GM19351 (cell line): Measurements from ENCODE around the gene GPR132.
"Not testable (repeated sequence)": the region's sequence is repeated elsewhere in the genome, so short reads cannot be mapped to it uniquely, and the experiment has no call there.

Experiments
- ATAC-seq: cut with Tn5 transposase; IDR thresholded peaks from one replicate; pipeline ENCODE4 v1.9.1; 2021; ENCODE audit warnings: mild to moderate bottlenecking, moderate library complexity; ENCODE audit not compliant: unreplicated experiment

The GPR132 gene

GRCh38 chr14:105091517-105092170 lies 26.4 kb upstream of the GPR132 start:
- ATAC-seq, result no peak

DNA sequence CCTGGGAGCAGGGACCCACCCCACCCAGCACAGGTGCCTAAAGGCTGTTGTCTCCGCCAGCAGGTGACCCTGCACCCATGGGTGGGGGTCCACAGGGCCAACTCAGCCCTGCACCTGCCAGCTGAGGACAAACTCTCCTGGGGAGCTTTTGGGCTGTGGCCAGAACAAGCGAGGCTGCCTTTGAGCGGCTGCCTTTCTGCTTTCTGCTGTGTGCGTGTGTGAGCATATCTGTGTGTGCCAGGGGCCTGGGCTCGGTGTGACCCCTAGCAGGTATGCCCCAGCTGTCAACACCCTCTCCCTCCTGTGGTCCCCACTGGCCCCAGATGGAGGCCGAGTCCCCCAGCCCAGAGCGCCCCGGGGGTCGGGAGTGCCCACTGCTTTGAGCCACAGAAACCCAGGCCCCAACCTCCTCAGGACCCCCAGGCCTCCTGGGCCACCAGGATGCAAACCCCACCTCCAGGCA lies 25.9 kb upstream of the GPR132 start:
- no peak for ATAC-seq

- ATAC-seq, result no peak
Measured at GRCh38 chr14:105090493-105091053, 25.3 kb upstream of the GPR132 start.

- no peak for ATAC-seq
Measured at GRCh38 chr14:105089746-105090492, 24.7 kb upstream of the GPR132 start.

DNA sequence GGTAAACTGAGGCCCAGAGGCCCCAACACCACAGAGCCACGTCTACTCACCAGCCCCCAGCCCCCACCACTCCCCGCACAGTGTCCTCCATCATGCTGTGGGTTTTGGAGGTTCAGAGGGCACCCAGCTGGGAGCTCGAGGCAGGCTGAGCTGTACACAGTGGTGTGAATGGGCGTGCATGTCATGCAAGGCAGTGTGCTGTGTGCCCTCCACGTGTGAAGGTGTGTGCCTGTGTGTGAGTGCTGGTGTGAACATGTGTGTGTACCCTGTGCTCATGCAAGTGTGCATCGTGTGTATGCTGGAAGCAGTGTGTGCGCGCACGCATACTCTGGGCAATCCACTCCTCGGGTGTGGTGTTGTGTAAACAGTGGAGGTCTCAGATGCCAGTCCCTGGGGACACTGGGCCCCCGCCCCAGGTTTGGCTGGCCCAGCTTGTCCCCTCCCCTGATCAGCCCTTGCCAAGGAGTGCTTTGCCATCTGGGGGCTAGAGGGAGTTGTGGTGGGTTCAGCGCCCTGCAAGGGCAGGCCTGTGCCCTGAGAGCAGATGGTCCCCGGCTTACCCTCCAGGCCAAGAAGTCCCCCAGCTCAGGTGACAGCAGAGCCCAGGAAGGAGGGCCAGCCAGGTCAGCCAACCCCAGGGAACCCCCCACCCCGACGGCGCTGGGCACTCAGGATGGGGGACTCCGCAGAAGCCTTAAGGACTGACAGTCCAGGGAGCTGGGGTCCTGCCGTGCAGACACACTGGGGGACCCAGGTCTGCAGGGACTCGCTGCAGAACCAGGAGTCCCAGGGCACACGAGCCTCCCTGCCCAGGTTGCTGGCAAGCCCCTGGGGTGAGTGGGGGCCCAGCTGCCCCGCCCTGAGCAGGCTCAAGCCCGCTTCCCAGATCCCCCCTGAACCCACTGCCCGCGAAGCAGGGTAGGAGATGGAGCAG lies 23.8 kb upstream of the GPR132 start:
- ATAC-seq, result no peak

GRCh38 chr14:105087963-105088811 lies 23.0 kb upstream of the GPR132 start:
- ATAC-seq, result no peak

- no peak for ATAC-seq
Measured at GRCh38 chr14:105087308-105087962, 22.2 kb upstream of the GPR132 start.

- peak; percentile 77 for ATAC-seq
Measured at GRCh38 chr14:105086833-105087307, 21.6 kb upstream of the GPR132 start.

- ATAC-seq, result no peak
Measured at GRCh38 chr14:105085766-105086165, 20.5 kb upstream of the GPR132 start.

DNA sequence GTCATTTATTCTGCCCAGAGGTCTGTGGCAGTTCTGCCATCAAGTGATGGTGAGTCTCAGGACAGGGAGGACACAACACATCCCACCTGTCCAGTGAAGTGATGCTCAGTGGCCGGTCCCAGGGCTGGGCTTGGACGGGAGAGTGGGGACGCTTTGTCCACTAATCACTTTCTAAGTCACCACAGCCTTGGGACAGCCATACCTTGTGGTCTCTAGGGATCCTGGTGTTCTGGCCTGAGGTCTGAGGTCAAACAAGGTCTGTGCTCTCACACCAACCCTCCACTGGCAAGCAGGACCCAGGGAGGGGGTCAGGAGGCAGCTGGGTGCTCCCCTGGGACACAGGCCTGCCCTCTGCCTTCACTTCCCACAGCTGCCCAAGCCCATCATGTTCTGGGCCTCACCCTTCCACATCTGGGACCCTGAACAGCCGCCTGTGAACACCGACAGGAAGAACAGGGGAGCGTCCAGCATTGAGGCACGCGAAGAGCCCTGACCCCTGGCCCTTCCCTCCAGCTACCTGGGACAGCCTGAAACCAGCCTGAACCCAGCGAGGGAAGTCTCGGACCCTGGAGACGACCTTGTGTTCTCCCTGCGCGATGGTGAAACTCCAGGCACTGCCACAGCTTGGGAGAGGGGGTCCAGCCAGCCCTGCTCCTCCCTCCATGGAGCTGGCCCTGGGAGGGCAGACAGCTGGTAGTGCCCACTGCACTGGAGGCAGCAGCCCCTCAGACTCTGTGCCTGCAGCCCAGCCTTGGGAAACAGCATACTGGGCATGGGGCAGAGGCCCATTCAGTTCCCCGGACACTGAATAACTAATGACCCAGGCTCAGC lies 19.7 kb upstream of the GPR132 start:
- ATAC-seq, result no peak

DNA sequence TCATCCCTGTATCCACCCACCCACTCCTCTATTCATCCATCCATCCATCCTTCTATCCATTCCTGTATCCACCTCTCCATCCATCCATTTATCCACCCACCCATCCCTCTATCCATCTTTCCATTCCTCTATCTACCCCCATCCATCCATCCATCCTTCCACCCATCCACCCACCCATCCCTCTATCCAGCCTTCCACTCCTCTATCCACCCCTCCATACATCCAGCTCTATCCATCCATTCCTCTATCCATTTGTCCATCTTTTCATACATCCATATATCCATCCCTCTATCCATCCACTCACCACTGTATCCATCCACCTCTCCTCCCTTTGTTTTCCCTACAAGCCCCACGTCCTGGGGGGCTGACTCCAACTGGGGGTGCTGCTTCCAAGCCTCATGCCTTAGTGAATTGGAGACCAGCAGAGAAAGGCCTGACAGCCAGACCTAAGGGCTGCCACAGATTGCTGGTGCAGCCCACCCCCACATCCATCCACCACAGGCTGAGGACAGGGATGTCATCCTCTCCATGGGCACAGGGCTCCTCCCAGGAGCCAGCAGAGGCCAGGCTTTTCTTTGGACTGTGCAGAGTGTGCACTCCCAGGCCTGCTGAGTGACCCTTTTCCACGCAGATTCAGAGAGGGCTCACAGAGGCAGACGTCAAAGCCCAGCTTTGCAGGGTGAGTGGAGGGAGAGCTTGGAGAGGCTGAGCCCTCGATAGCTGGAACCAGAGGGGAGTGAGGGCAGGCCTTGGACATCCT lies 18.9 kb upstream of the GPR132 start:
- no peak for ATAC-seq

DNA sequence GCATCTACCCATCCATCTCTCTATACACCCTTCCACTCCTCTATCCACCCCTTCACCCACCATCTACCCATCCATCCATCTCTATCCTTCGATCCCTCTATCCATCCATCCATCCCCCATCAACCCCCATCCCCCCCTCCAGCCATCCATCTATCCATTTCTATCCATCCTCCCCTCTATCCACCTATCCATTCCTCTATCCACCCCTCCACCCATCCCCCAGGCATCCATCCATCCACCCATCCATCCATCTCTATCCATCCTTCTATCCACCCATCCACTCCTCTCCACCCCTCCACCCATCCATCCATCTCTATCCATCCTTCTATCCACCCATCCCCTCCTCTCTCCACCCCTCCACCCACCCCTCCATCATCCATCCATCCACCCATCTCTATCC lies 17.5 kb upstream of the GPR132 start:
- no peak for ATAC-seq

- ATAC-seq, result not testable (repeated sequence)
Measured at GRCh38 chr14:105081473-105081872, 16.2 kb upstream of the GPR132 start.

- ATAC-seq, result no peak
Measured at GRCh38 chr14:105080161-105080560, 14.9 kb upstream of the GPR132 start.

DNA sequence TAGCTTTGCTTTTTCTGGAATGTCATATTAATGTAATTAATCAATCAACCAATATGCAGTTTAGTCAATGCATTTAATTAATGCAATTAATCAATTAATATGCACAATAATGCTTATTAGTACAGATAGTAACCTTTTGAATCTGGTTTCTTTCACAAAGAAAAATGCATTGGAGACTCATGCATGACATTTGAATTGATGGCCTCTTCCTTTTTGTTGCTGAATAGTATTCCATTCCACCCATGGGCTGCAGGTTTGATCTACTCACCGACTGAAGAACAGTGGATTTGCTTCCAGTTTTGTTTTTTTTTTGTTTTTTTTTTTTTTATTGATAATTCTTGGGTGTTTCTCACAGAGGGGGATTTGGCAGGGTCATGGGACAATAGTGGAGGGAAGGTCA lies 13.1 kb upstream of the GPR132 start:
- no peak for ATAC-seq

GRCh38 chr14:105077649-105077995 lies 12.4 kb upstream of the GPR132 start:
- no peak for ATAC-seq

DNA sequence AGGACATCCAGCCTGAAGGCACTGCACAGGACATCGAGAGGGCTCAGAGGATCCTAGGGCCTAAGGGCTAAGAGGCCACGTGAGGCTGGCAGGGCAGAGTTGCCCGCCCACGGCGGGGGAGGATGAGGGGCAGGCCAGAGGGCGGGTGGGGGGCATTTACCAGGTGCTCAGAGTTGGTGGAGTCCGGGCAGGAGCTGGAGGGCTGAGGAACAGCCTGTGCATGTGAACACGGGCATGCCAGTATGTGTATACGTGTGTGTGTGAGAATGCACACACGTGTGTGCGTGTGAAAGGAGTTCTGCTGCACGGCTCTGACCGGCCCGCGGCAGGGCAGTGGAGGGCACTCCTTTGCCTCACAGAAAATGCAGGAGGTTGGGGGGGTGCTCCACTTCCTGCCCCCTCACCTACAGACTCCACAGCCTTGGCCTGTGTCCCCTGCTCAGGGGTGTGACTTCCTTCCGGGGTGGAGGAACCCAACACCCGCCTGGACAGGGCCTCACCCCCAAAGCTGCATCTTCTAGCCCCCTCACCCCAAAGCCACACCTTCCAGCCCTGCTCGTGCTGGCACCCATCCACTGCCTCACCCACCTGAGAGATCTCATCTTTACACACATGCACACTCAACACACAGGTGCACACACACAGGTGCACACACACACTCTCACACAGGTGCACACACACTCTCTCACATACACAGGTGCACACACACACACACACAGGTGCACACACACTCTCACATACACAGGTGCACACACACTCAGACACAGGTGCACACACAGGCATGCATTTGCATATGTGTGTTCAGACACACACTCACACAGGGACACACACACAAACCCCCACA lies 11.8 kb upstream of the GPR132 start:
- ATAC-seq, result no peak
